K562 (cell line): Measurements from ENCODE around the gene BTAF1. TPM values are rescaled to one million over a fixed set of nuclear protein-coding genes. Genes with fewer than 3 reads are reported as not detected.

Experiments used
- ATAC-seq: fragments of 200-7000 bp; cut with Tn5 transposase; 3 replicates; pipeline ENCODE4 v1.9.1; 2020; ENCODE audit warnings: moderate library complexity
- BruUV-seq: library from RNA; stranded (reverse); fragments of 400-500 nt; replicated peaks from 2 replicates; lab custom pipeline; 2021; lab: Mats Ljungman, UMichigan
- CTCF ChIA-PET: fragments of 300-600 bp; formaldehyde crosslinking; extraction: SDS; loops from one replicate; lab custom pipeline; 2021; ENCODE audit warnings: low intra/inter-chr PET ratio; lab: Yijun Ruan, JAX
- POLR2A ChIA-PET: fragments of 300-600, 350-650 bp; sonication (Branson Sonifier 250); formaldehyde crosslinking; extraction: SDS; loops from one replicate; lab custom pipeline; 2021; ENCODE audit warnings: antibody characterized with exemption, inconsistent platforms; lab: Yijun Ruan, JAX
- DNase-seq, 4 experiments: peaks; one replicate each; pipeline versions ENCODE4 v3.0.0 to v3.0.0-alpha.2; 2011 to 2018; ENCODE audit warnings: low spot score in 3 of 4, mixed read lengths in 3 of 4; ENCODE audit errors: extremely low read depth in 1 of 4
- FAIRE-seq: peaks from 2 replicates; lab custom pipeline; 2011; peaks lifted over from hg19 to GRCh38; lab: Jason Lieb, UNC
- H2AFZ ChIP-seq: 2 replicates; pipeline ENCODE4 v1.6.0; 2011; ENCODE audit warnings: low read depth, low read length, control low read depth, inconsistent platforms
- H3K27ac ChIP-seq: fragments of 200-600 bp; 3 replicates; pipeline ENCODE4 v1.8.0; 2011; ENCODE audit warnings: low read depth, mild to moderate bottlenecking, control low read depth, inconsistent platforms, low read length, moderate library complexity, mixed read lengths; ENCODE audit errors: extremely low read depth
- H3K27me3 ChIP-seq, 2 experiments: fragments of 300-600 bp in 1 of 2; 2 replicates in 1 of 2; 3 replicates in 1 of 2; pipeline versions ENCODE4 v1.6.0 to v1.8.0; 2011; ENCODE audit warnings: inconsistent platforms in 2 of 2, low read length in 2 of 2, mild to moderate bottlenecking in 1 of 2, mixed read lengths in 1 of 2, moderate library complexity in 1 of 2; ENCODE audit not compliant: control insufficient read depth in 2 of 2, insufficient read depth in 2 of 2
- H3K36me3 ChIP-seq: fragments of 300-600 bp; 3 replicates; pipeline ENCODE4 v1.8.0; 2011; ENCODE audit warnings: mild to moderate bottlenecking, low read length, inconsistent platforms; ENCODE audit not compliant: control insufficient read depth, insufficient read depth
- H3K4me1 ChIP-seq, 2 experiments: fragments of 200-600 bp in 1 of 2; replicated peaks in 1 of 2; 2 replicates in 1 of 2; 3 replicates in 1 of 2; pipeline versions ENCODE4 v1.5.1 to v1.8.0; 2011; ENCODE audit warnings: inconsistent platforms in 2 of 2, low read length in 2 of 2, mild to moderate bottlenecking in 1 of 2, mixed read lengths in 1 of 2, moderate library complexity in 1 of 2; ENCODE audit not compliant: control insufficient read depth in 2 of 2, insufficient read depth in 2 of 2
- H3K4me2 ChIP-seq: 2 replicates; pipeline ENCODE4 v1.6.1; 2011; ENCODE audit warnings: low read length, control low read depth, inconsistent platforms, mixed read lengths; ENCODE audit not compliant: insufficient read depth
- H3K4me3 ChIP-seq: fragments of 200-600 bp; sonication (generic), shearing (Covaris generic); 2 replicates; pipeline ENCODE4 v1.5.1; 2016; ENCODE audit warnings: control low read depth, inconsistent platforms
- H3K79me2 ChIP-seq: fragments of 200-600 bp; 3 replicates; pipeline ENCODE4 v1.8.0; 2011; ENCODE audit warnings: low read length, inconsistent platforms; ENCODE audit not compliant: control insufficient read depth, insufficient read depth
- H3K9ac ChIP-seq, 2 experiments: 2 replicates each; pipeline versions ENCODE4 v1.6.0 to v1.6.1; 2011; ENCODE audit warnings: low read depth in 2 of 2, low read length in 2 of 2, control low read depth in 1 of 2, inconsistent platforms in 1 of 2, mild to moderate bottlenecking in 1 of 2, mixed read lengths in 1 of 2; ENCODE audit not compliant: insufficient read depth in 1 of 2
- H3K9me1 ChIP-seq: one replicate; pipeline ENCODE4 v1.6.0; 2011; ENCODE audit warnings: inconsistent platforms, mild to moderate bottlenecking, low read length, moderate library complexity; ENCODE audit not compliant: control insufficient read depth, insufficient read depth
- H3K9me3 ChIP-seq: replicated peaks from 2 replicates; pipeline ENCODE4 v1.5.1; 2011; ENCODE audit warnings: low read depth, low read length, inconsistent platforms; ENCODE audit not compliant: control insufficient read depth, insufficient read depth
- H4K20me1 ChIP-seq: replicated peaks from 2 replicates; pipeline ENCODE4 v1.6.1; 2011; ENCODE audit warnings: low read length, inconsistent platforms, mixed read lengths; ENCODE audit not compliant: control insufficient read depth, insufficient read depth
- ARNT ChIP-seq, 2 experiments: fragments of 450-650 bp; IDR thresholded peaks; 2 replicates each; pipeline ENCODE4 v1.6.1; 2016; ENCODE audit warnings: mild to moderate bottlenecking in 1 of 2
- BCLAF1 ChIP-seq, 2 experiments: fragments of 450-650 bp in 1 of 2; IDR thresholded peaks; 2 replicates each; pipeline ENCODE4 v1.6.1; 2011 to 2017; ENCODE audit warnings: low read depth in 2 of 2, antibody characterized with exemption in 1 of 2, borderline replicate concordance in 1 of 2, low read length in 1 of 2, mild to moderate bottlenecking in 1 of 2, mixed read lengths in 1 of 2; ENCODE audit not compliant: control insufficient read depth in 1 of 2
- BCOR ChIP-seq: fragments of 450-650 bp; IDR thresholded peaks from 2 replicates; pipeline ENCODE4 v1.6.1; 2016
- DNMT1 ChIP-seq: fragments of 450-650 bp; IDR thresholded peaks from 2 replicates; pipeline ENCODE4 v1.6.1; 2016; ENCODE audit warnings: antibody characterized with exemption, mild to moderate bottlenecking
- HES1 ChIP-seq: fragments of 450-650 bp; IDR thresholded peaks from 2 replicates; pipeline ENCODE4 v1.6.1; 2016; ENCODE audit warnings: low read depth, mild to moderate bottlenecking, moderate library complexity
- KLF1 ChIP-seq: fragments of 450-650 bp; IDR thresholded peaks from 2 replicates; pipeline ENCODE4 v1.6.1; 2016; ENCODE audit warnings: missing genetic modification characterization, missing compliant biosample characterization
- NCOA4 ChIP-seq: fragments of 450-650 bp; IDR thresholded peaks from 2 replicates; pipeline ENCODE4 v1.6.1; 2018; ENCODE audit warnings: mild to moderate bottlenecking; ENCODE audit not compliant: partially characterized antibody
- NELFE ChIP-seq: IDR thresholded peaks from 2 replicates; pipeline ENCODE4 v1.6.1; 2011; ENCODE audit warnings: mild to moderate bottlenecking; ENCODE audit not compliant: insufficient read depth, insufficient read length
- RNF2 ChIP-seq: sonication (generic); IDR thresholded peaks from 2 replicates; pipeline ENCODE4 v1.6.1; 2016
- WGBS: fragments of 100-300 bp; shearing (Covaris generic); methylation state at CpG from one replicate; pipeline ENCODE4 v1.1.6; 2016; ENCODE audit warnings: low coverage, mixed read lengths; ENCODE audit not compliant: insufficient coverage; ENCODE audit errors: missing lambda C conversion rate; 5-methylcytosine and 5-hydroxymethylcytosine counted together
- in situ Hi-C: fragments of 300-500 bp; cut with MboI; formaldehyde crosslinking; loops from 4 replicates; pipeline ENCODE4 v1.15.0; 2018; ENCODE audit warnings: inconsistent platforms, mixed read lengths
- intact Hi-C: fragments of 100-400 bp; cut with micrococcal nuclease; formaldehyde crosslinking; loops from 2 replicates; pipeline ENCODE4 v1.14.2; 2022
- polyA plus RNA-seq, 8 experiments: library from polyadenylated mRNA; depleted of rRNA in 4 of 8; stranded (reverse) in 5 of 8; unstranded in 3 of 8; fragments of >200 nt; fragmentation: Nextera tagmentation in 2 of 8; fragmentation: Illumina TruSeq in 1 of 8; extraction: Ambion mirVana in 2 of 8; extraction: Trizol in 1 of 8; gene quantifications; 2 replicates each; pipeline versions ENCODE4 v1.2.1 to v1.2.3, GENCODE V29; 2011 to 2014; ENCODE audit warnings: inconsistent platforms in 1 of 8, missing spikeins in 1 of 8
- total RNA-seq, 7 experiments: library from RNA; depleted of rRNA in 6 of 7; stranded (reverse); fragments of >200 nt in 6 of 7; fragmentation: Illumina TruSeq in 2 of 7; extraction: Trizol in 2 of 7; gene quantifications; 2 replicates each; pipeline versions ENCODE4 v1.2.1 to v1.2.3, GENCODE V29; 2011 to 2021; ENCODE audit warnings: low replicate concordance in 1 of 7

Gene BTAF1
- total and polyA plus RNA-seq, 9 of the 15 experiments (the other 6 are each of a cell fraction or from before 2014, with no cell fraction given): 6.6 to 70.7 (median 30.5) TPM

- peaks cover 4% of the 10 kb centered on the region for H3K9me1 ChIP-seq
- DNase-seq: no peak
- FAIRE-seq: no peak
- TF ChIP-seq RNF2: no peak
- TF ChIP-seq NELFE: no peak
- TF ChIP-seq ARNT (IDR thresholded peaks at IDR 0.05): no peak
- no peak for TF ChIP-seq BCOR
- TF ChIP-seq HES1: no peak
- TF ChIP-seq KLF1 (tag): no peak
- TF ChIP-seq DNMT1: no peak
- no peak for TF ChIP-seq NCOA4
- TF ChIP-seq BCLAF1 (IDR thresholded peaks at IDR 0.05; ENCODE audit: borderline replicate concordance in 1 of 2, control insufficient read depth in 1 of 2, low read depth in 2 of 2, low read length in 1 of 2): no peak
- TF ChIP-seq, all 486 proteins: peak for 0
- Histone ChIP-seq H3K9me3 (no peaks in the 10 kb centered on the region), H3K4me2 (no peak overlapping the region), H4K20me1 (peaks cover 22% of the 10 kb centered on the region; the same call in 1 of the 2 replicates), H2AFZ (no peak overlapping the region), H3K27ac (no peak overlapping the region), H3K9ac (no peak overlapping the region), H3K4me1 (no peaks in the 10 kb centered on the region; a peak in 2 of 5 replicates), H3K36me3 (peaks cover 69% of the 10 kb centered on the region; the same call in 2 of the 3 replicates), H3K27me3 (no peaks in the 10 kb centered on the region), H3K4me3 (no peak overlapping the region), H3K79me2 (peaks cover 97% of the 10 kb centered on the region)
- in situ Hi-C loops: no loop called here
- ATAC-seq: no peak
- intact Hi-C loops: no loop called here
- ChIA-PET CTCF (no interaction called here), POLR2A (interaction anchor here (0.6 kb wide), 1 partner anchor 36 kb away, joined by 3 read pairs; no protein-coding TSS in a partner anchor)
- BruUV-seq: no TSS peak
- 42% methylated on average over 2 of the region's 3 CpGs for WGBS
Observed at GRCh38 chr10:91931526-91932190, 8.1 kb downstream of the BTAF1 start.
